GM12878 (cell line): ENCODE results near the gene APOBEC2. TPM values are rescaled to one million over a fixed set of nuclear protein-coding genes. Genes with fewer than 3 reads are reported as not detected.
A peak's percentile ranks its signal among the peaks of the same experiment; 100 is the strongest.

Source experiments
- CREM ChIP-seq: IDR thresholded peaks from 2 replicates; pipeline ENCODE4 v1.6.1; 2014; ENCODE audit warnings: antibody characterized with exemption, low read depth
- EZH2 ChIP-seq: IDR thresholded peaks from 2 replicates; pipeline ENCODE4 v1.6.1; 2012; ENCODE audit warnings: low read depth, mild to moderate bottlenecking, control low read depth, inconsistent platforms, low read length, borderline replicate concordance; ENCODE audit not compliant: control insufficient read depth
- HCFC1 ChIP-seq: fragments of 150-350 bp; IDR thresholded peaks from 2 replicates; pipeline ENCODE4 v1.6.1; 2014; ENCODE audit warnings: low read length
- HDAC6 ChIP-seq: fragments of 200-600 bp; sonication (generic); IDR thresholded peaks from one replicate; pipeline ENCODE4 v1.8.0; 2017; ENCODE audit warnings: antibody characterized with exemption; ENCODE audit not compliant: unreplicated experiment
- HDGF ChIP-seq: fragments of 450-650 bp; IDR thresholded peaks from 2 replicates; pipeline ENCODE4 v1.6.1; 2016; ENCODE audit warnings: antibody characterized with exemption
- MYB ChIP-seq: fragments of 150-350 bp; IDR thresholded peaks from 2 replicates; pipeline ENCODE4 v1.6.1; 2014; ENCODE audit warnings: mild to moderate bottlenecking, low read depth, low read length, borderline replicate concordance
- NBN ChIP-seq: fragments of 450-650 bp; IDR thresholded peaks from 2 replicates; pipeline ENCODE4 v1.6.1; 2016
- NFIC ChIP-seq: IDR thresholded peaks from 2 replicates; pipeline ENCODE4 v1.6.1; 2012; ENCODE audit warnings: low read depth, mild to moderate bottlenecking, inconsistent platforms, low read length, moderate library complexity
- NFXL1 ChIP-seq: fragments of 450-650 bp; IDR thresholded peaks from 2 replicates; pipeline ENCODE4 v1.6.1; 2017; ENCODE audit warnings: antibody characterized with exemption, mild to moderate bottlenecking, borderline replicate concordance
- NFYB ChIP-seq: IDR thresholded peaks from 2 replicates; pipeline ENCODE4 v1.6.1; 2011; ENCODE audit warnings: low read depth, mild to moderate bottlenecking, low read length, improper control_type of control experiment, moderate library complexity; ENCODE audit not compliant: insufficient read depth
- RFX5 ChIP-seq: IDR thresholded peaks from 2 replicates; pipeline ENCODE4 v1.6.1; 2011; ENCODE audit warnings: low read depth, low read length, improper control_type of control experiment
- RUNX3 ChIP-seq: IDR thresholded peaks from 2 replicates; pipeline ENCODE4 v1.6.1; 2012; ENCODE audit warnings: low read length, inconsistent platforms
- SMAD1 ChIP-seq: fragments of 450-650 bp; IDR thresholded peaks from 2 replicates; pipeline ENCODE4 v1.6.1; 2018; ENCODE audit warnings: mild to moderate bottlenecking, low read depth; ENCODE audit not compliant: partially characterized antibody
- SMARCA5 ChIP-seq: fragments of 450-650 bp; IDR thresholded peaks from 2 replicates; pipeline ENCODE4 v1.6.1; 2017; ENCODE audit warnings: mild to moderate bottlenecking
- SP1 ChIP-seq: IDR thresholded peaks from one replicate; pipeline ENCODE4 v1.6.1; 2011; ENCODE audit warnings: low read depth, low read length
- SRF ChIP-seq, 2 experiments: IDR thresholded peaks; 2 replicates each; pipeline ENCODE4 v1.6.1; 2011; ENCODE audit warnings: low read depth in 2 of 2, low read length in 2 of 2, mild to moderate bottlenecking in 1 of 2, moderate library complexity in 1 of 2
- STAT3 ChIP-seq: IDR thresholded peaks from 2 replicates; pipeline ENCODE4 v1.6.1; 2011; ENCODE audit warnings: low read depth, low read length, improper control_type of control experiment
- TAF1 ChIP-seq: IDR thresholded peaks from 2 replicates; pipeline ENCODE4 v1.6.1; 2011; ENCODE audit warnings: mild to moderate bottlenecking, low read depth, low read length, borderline replicate concordance
- YBX1 ChIP-seq: fragments of 450-650 bp; IDR thresholded peaks from 2 replicates; pipeline ENCODE4 v1.6.1; 2016; ENCODE audit warnings: antibody characterized with exemption
- ZBED1 ChIP-seq: IDR thresholded peaks from 2 replicates; pipeline ENCODE4 v1.6.1; 2016; ENCODE audit warnings: borderline replicate concordance
- polyA plus RNA-seq, 11 experiments: library from polyadenylated mRNA; depleted of rRNA in 4 of 11; unstranded in 6 of 11; stranded (reverse) in 5 of 11; fragments of >200 nt; fragmentation: Nextera tagmentation in 4 of 11; fragmentation: Illumina TruSeq in 1 of 11; extraction: Ambion mirVana in 4 of 11; extraction: Trizol in 1 of 11; gene quantifications; 1 replicate in 1 of 11; 2 replicates in 10 of 11; pipeline versions ENCODE4 v1.2.1 to v1.2.3, GENCODE V29; 2011 to 2016; ENCODE audit warnings: inconsistent platforms in 2 of 11, missing spikeins in 2 of 11, low read depth in 1 of 11
- total RNA-seq, 4 experiments: library from RNA; depleted of rRNA in 3 of 4; stranded (reverse); fragments of >200 nt in 3 of 4; fragmentation: Illumina TruSeq in 1 of 4; extraction: Trizol in 1 of 4; gene quantifications; 2 replicates each; pipeline versions ENCODE4 v1.2.1 to v1.2.3, GENCODE V29; 2013 to 2021
- TF ChIP-seq, protein P1 (sequence below): fragments of 450-650 bp; IDR thresholded peaks from 2 replicates; pipeline ENCODE4 v1.6.1; 2016; ENCODE audit warnings: mild to moderate bottlenecking
- TF ChIP-seq, protein P2 (sequence below): fragments of 450-650 bp; conservative IDR thresholded peaks from 2 replicates; pipeline ENCODE4 v1.6.1; 2017; ENCODE audit warnings: mild to moderate bottlenecking, moderate library complexity
- TF ChIP-seq, protein P3 (sequence below): fragments of 450-650 bp; IDR thresholded peaks from 2 replicates; pipeline ENCODE4 v1.6.1; 2016; ENCODE audit warnings: mild to moderate bottlenecking
- TF ChIP-seq, protein P4 (sequence below): fragments of 450-650 bp; IDR thresholded peaks from 2 replicates; pipeline ENCODE4 v1.6.1; 2018; ENCODE audit warnings: mild to moderate bottlenecking, low read depth, moderate library complexity; ENCODE audit not compliant: partially characterized antibody

Gene APOBEC2
- total and polyA plus RNA-seq, 10 of the 15 experiments (the other 5 are each of a cell fraction or from before 2014, with no cell fraction given): 0.11 to 1.4 (median 0.87) TPM; not detected in 6

DNA sequence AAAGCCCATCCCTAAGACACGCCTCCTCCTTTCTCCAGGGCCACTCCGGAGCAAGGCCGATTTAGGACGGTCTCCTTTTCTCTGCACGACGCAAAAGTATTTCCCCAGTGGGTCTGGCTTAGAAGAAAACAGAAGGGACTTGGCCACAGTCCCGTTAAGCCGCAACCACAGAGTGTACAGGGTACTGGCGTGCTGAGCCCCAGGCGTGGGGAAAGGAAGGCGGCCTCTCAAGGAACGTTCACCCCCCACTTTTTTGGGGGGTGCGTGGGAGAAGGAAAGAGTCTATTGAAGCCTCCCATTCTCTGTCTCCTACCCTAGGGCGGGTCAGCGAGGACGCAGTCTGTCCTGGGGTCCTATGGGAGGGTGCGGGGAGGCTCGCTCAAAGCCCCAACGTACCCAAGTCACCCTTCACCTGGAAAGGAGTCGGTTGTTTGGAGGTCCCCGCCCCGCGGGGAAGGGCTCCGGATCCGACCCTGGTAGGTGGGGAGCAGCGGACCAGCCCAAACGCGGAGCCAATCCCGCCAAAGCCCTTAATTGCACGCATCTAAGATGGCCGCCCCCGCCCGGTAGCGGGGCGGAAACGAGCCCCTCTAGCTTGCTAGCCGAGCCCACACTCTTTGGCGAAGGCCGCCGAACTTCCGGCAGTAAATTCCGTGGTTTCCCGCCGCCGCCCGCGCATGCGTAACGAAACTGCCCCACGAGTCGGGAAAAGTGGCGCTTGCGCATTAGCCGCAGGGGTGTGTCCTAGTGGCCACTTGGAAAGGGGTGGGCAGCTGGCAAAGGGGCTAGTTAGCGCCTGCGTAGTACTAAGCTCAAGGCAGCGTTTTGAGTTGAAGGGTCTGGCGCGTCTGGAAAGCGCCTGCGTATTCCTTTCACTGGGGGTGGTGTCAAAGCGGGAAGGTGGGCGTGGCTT is 19.2 kb downstream of the APOBEC2 start, which contains the start of gene OARD1 (continued):
- TF ChIP-seq, protein P1, sequence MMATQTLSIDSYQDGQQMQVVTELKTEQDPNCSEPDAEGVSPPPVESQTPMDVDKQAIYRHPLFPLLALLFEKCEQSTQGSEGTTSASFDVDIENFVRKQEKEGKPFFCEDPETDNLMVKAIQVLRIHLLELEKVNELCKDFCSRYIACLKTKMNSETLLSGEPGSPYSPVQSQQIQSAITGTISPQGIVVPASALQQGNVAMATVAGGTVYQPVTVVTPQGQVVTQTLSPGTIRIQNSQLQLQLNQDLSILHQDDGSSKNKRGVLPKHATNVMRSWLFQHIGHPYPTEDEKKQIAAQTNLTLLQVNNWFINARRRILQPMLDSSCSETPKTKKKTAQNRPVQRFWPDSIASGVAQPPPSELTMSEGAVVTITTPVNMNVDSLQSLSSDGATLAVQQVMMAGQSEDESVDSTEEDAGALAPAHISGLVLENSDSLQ: peak; percentile 8; the same call in 1 of the 2 replicates
- TF ChIP-seq HDGF: peak; percentile 98
- TF ChIP-seq TAF1: peak; percentile 18; the same call in 1 of the 2 replicates
- no peak for TF ChIP-seq EZH2
- TF ChIP-seq SMARCA5: 0 out of 2 replicates have a peak, but pooled peaks have one; percentile 81
- TF ChIP-seq YBX1: no peak
- peak; percentile 40; the same call in 1 of the 2 replicates for TF ChIP-seq RFX5
- no peak for TF ChIP-seq MYB
- TF ChIP-seq HDAC6: no peak
- TF ChIP-seq NBN: peak; percentile 94
- no peak for TF ChIP-seq NFXL1
- TF ChIP-seq NFIC: no peak
- peak; percentile 53 for TF ChIP-seq RUNX3
- no peak for TF ChIP-seq STAT3
- TF ChIP-seq SP1: peak; percentile 53
- TF ChIP-seq, protein P2, sequence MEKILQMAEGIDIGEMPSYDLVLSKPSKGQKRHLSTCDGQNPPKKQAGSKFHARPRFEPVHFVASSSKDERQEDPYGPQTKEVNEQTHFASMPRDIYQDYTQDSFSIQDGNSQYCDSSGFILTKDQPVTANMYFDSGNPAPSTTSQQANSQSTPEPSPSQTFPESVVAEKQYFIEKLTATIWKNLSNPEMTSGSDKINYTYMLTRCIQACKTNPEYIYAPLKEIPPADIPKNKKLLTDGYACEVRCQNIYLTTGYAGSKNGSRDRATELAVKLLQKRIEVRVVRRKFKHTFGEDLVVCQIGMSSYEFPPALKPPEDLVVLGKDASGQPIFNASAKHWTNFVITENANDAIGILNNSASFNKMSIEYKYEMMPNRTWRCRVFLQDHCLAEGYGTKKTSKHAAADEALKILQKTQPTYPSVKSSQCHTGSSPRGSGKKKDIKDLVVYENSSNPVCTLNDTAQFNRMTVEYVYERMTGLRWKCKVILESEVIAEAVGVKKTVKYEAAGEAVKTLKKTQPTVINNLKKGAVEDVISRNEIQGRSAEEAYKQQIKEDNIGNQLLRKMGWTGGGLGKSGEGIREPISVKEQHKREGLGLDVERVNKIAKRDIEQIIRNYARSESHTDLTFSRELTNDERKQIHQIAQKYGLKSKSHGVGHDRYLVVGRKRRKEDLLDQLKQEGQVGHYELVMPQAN: peak; percentile 91; the same call in 1 of the 2 replicates
- no peak for TF ChIP-seq SMAD1
- TF ChIP-seq SRF (IDR thresholded peaks at IDR 0.05; ENCODE audit: low read depth in 2 of 2, low read length in 2 of 2): peak in 1 of 2 experiments; percentile 57; a peak in 3 of 4 replicates
- TF ChIP-seq, protein P3, sequence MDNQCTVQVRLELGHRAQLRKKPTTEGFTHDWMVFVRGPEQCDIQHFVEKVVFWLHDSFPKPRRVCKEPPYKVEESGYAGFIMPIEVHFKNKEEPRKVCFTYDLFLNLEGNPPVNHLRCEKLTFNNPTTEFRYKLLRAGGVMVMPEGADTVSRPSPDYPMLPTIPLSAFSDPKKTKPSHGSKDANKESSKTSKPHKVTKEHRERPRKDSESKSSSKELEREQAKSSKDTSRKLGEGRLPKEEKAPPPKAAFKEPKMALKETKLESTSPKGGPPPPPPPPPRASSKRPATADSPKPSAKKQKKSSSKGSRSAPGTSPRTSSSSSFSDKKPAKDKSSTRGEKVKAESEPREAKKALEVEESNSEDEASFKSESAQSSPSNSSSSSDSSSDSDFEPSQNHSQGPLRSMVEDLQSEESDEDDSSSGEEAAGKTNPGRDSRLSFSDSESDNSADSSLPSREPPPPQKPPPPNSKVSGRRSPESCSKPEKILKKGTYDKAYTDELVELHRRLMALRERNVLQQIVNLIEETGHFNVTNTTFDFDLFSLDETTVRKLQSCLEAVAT: peak; percentile 93
- peak; percentile 29; the same call in 1 of the 2 replicates for TF ChIP-seq CREM
- TF ChIP-seq, protein P4, sequence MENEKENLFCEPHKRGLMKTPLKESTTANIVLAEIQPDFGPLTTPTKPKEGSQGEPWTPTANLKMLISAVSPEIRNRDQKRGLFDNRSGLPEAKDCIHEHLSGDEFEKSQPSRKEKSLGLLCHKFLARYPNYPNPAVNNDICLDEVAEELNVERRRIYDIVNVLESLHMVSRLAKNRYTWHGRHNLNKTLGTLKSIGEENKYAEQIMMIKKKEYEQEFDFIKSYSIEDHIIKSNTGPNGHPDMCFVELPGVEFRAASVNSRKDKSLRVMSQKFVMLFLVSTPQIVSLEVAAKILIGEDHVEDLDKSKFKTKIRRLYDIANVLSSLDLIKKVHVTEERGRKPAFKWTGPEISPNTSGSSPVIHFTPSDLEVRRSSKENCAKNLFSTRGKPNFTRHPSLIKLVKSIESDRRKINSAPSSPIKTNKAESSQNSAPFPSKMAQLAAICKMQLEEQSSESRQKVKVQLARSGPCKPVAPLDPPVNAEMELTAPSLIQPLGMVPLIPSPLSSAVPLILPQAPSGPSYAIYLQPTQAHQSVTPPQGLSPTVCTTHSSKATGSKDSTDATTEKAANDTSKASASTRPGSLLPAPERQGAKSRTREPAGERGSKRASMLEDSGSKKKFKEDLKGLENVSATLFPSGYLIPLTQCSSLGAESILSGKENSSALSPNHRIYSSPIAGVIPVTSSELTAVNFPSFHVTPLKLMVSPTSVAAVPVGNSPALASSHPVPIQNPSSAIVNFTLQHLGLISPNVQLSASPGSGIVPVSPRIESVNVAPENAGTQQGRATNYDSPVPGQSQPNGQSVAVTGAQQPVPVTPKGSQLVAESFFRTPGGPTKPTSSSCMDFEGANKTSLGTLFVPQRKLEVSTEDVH: peak; percentile 90
- TF ChIP-seq NFYB: peak; percentile 59; the same call in 1 of the 2 replicates
- peak; percentile 79 for TF ChIP-seq HCFC1
- TF ChIP-seq ZBED1: 0 out of 2 replicates have a peak, but pooled peaks have one; percentile 43
